ENCODE data around the gene IL21R. TPM values are rescaled to one million over a fixed set of nuclear protein-coding genes. Genes with fewer than 3 reads are reported as not detected.

Gene IL21R
- total and polyA plus RNA-seq, 9 of the 15 experiments (the other 6 are each of a cell fraction or from before 2014, with no cell fraction given) = 0.04 to 0.34 (median 0.18) TPM; not detected in 1

- in situ Hi-C loops (cut with MboI) (no loop called here), intact Hi-C loops (cut with micrococcal nuclease) (no loop called here)
- 13% methylated on average over 8 of the region's 8 CpGs for WGBS (ENCODE audit: insufficient coverage, low coverage, missing lambda C conversion rate)
- Histone ChIP-seq H3K36me3 (ENCODE audit: control insufficient read depth, insufficient read depth, low read length) (no peaks in the 10 kb centered on the region), H3K4me2 (ENCODE audit: insufficient read depth, low read length) (no peak overlapping the region), H3K27me3 (ENCODE audit: control insufficient read depth in 2 of 2, insufficient read depth in 2 of 2, low read length in 2 of 2) (peaks cover 0 to 15% of the 10 kb centered on the region in 2 experiments; a peak in 2 of 5 replicates), H3K9ac (ENCODE audit: insufficient read depth in 1 of 2, low read depth in 2 of 2, low read length in 2 of 2) (no peak overlapping the region), H3K4me3 (no peak overlapping the region), H3K4me1 (replicated peaks in 1 of 2; ENCODE audit: control insufficient read depth in 2 of 2, insufficient read depth in 2 of 2, low read length in 2 of 2) (peaks cover 0 to 12% of the 10 kb centered on the region in 2 experiments; a peak in 3 of 5 replicates), H3K27ac (ENCODE audit: extremely low read depth, low read depth, low read length) (no peak overlapping the region), H3K79me2 (ENCODE audit: control insufficient read depth, insufficient read depth, low read length) (no peaks in the 10 kb centered on the region), H3K9me1 (ENCODE audit: control insufficient read depth, insufficient read depth, low read length) (no peaks in the 10 kb centered on the region), H4K20me1 (replicated peaks; ENCODE audit: control insufficient read depth, insufficient read depth, low read length) (no peaks in the 10 kb centered on the region), H2AFZ (ENCODE audit: low read depth, low read length) (no peak overlapping the region), H3K9me3 (replicated peaks; ENCODE audit: control insufficient read depth, insufficient read depth, low read depth, low read length) (no peaks in the 10 kb centered on the region)
- FAIRE-seq = no peak
- ChIA-PET CTCF (ENCODE audit: low intra/inter-chr PET ratio) (no interaction called here), POLR2A (no interaction called here)
- ATAC-seq = no peak
- TF ChIP-seq CHCHD3 (CRISPR knock-in tag; IDR thresholded peaks at IDR 0.05) (no peak), ZFP36 (IDR thresholded peaks at IDR 0.05; ENCODE audit: low read depth, low read length, partially characterized antibody) (no peak), TCFL5 (CRISPR knock-in tag; conservative IDR thresholded peaks at IDR 0.05) (no peak), E2F6 (IDR thresholded peaks at IDR 0.05; ENCODE audit: borderline replicate concordance in 1 of 2, extremely low read depth in 1 of 2, insufficient read depth in 1 of 2, insufficient read length in 1 of 2, low read depth in 1 of 2, low read length in 1 of 2, poor library complexity in 1 of 2, severe bottlenecking in 1 of 2) (no peak), MCM3 (IDR thresholded peaks at IDR 0.05) (no peak), CREB5 (CRISPR knock-in tag; IDR thresholded peaks at IDR 0.05) (no peak), NFE2L1 (tag; IDR thresholded peaks at IDR 0.05; ENCODE audit: borderline replicate concordance, low read depth) (no peak), FOXJ3 (CRISPR knock-in tag; IDR thresholded peaks at IDR 0.05) (no peak), ZBTB17 (CRISPR knock-in tag; IDR thresholded peaks at IDR 0.05) (no peak), RFX5 (IDR thresholded peaks at IDR 0.05; ENCODE audit: low read depth, low read length) (no peak), ZNF277 (CRISPR knock-in tag; IDR thresholded peaks at IDR 0.05; ENCODE audit: borderline replicate concordance) (no peak), NEUROD1 (IDR thresholded peaks at IDR 0.05; ENCODE audit: borderline replicate concordance, low read depth, low read length, partially characterized antibody) (no peak), ZNF24 (IDR thresholded peaks at IDR 0.05) (no peak), TAF15 (IDR thresholded peaks at IDR 0.05; ENCODE audit: low read depth, low read length) (no peak), NFIC (IDR thresholded peaks at IDR 0.05) (no peak), RHOXF2B (CRISPR knock-in tag; conservative IDR thresholded peaks at IDR 0.05) (no peak)
- no TSS peak for BruUV-seq (replicated peaks)
- DNase-seq (ENCODE audit: extremely low read depth in 1 of 4, low spot score in 3 of 4) = no peak
These were observed 34.1 kb downstream of the IL21R start for GRCh38 chr16:27436065-27436464.
